Peyer's patch (tissue), 4 donors: ENCODE measurements around the gene CLPTM1L.

Experiments used
- POLR2A ChIP-seq, 2 donors: fragments of 450-650 bp; IDR thresholded peaks; one replicate each; pipeline ENCODE4 v1.5.1; 2017; ENCODE audit warnings: antibody characterized with exemption in 2 of 2, mild to moderate bottlenecking in 2 of 2, moderate library complexity in 2 of 2
- TF ChIP-seq, protein P1 (sequence below), 6 experiments: fragments of 450-650 bp in 4 of 6; fragments of 200-600 bp in 2 of 6; sonication (generic) in 1 of 6; IDR thresholded peaks; one replicate each; pipeline ENCODE4 v1.5.1; 2017 to 2019; ENCODE audit warnings: antibody characterized with exemption in 6 of 6, mild to moderate bottlenecking in 3 of 6, moderate library complexity in 1 of 6

DNA sequence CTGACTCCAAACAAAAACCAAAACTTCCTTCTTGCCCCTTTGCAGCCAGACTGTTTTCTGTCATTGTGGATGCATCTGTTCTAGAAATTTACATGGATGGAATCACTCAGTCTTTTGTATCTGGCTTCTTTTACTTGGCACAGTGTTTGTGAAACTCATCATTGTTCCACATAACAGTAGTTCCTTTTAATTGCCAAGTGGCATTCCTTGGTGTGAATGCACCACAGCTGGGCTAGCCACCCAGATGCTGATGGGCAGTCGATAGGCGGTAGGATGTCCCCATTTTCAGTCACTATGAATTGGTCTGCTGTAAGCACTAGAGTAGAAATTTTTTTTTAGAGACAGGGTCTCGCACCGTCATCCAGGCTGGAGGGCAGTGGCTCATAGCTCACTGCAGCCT, 6.3 kb upstream of the CLPTM1L start:
- TF ChIP-seq, protein P1, sequence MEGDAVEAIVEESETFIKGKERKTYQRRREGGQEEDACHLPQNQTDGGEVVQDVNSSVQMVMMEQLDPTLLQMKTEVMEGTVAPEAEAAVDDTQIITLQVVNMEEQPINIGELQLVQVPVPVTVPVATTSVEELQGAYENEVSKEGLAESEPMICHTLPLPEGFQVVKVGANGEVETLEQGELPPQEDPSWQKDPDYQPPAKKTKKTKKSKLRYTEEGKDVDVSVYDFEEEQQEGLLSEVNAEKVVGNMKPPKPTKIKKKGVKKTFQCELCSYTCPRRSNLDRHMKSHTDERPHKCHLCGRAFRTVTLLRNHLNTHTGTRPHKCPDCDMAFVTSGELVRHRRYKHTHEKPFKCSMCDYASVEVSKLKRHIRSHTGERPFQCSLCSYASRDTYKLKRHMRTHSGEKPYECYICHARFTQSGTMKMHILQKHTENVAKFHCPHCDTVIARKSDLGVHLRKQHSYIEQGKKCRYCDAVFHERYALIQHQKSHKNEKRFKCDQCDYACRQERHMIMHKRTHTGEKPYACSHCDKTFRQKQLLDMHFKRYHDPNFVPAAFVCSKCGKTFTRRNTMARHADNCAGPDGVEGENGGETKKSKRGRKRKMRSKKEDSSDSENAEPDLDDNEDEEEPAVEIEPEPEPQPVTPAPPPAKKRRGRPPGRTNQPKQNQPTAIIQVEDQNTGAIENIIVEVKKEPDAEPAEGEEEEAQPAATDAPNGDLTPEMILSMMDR (IDR thresholded peaks at IDR 0.05) = no peak
- TF ChIP-seq POLR2A (IDR thresholded peaks at IDR 0.05) = no peak
